HT-29 (cell line): ENCODE data around the gene RALGPS2. TPM values are rescaled to one million over a fixed set of nuclear protein-coding genes. Genes with fewer than 3 reads are reported as not detected.
"Not testable (repeated sequence)": the region's sequence is repeated elsewhere in the genome, so short reads cannot be mapped to it uniquely, and the experiment has no call there.

Experiments
- DNase-seq: peaks from one replicate; pipeline ENCODE4 v3.0.0-alpha.2; 2015; ENCODE audit warnings: low spot score
- total RNA-seq: library from RNA; depleted of rRNA; stranded (reverse); fragments of >200 nt; shearing (Covaris generic); gene quantifications from 2 replicates; pipeline ENCODE4 v1.2.3, GENCODE V29; 2014

Gene RALGPS2
- total RNA-seq, 1 experiment from 2014 or later = 11.6 TPM

DNA sequence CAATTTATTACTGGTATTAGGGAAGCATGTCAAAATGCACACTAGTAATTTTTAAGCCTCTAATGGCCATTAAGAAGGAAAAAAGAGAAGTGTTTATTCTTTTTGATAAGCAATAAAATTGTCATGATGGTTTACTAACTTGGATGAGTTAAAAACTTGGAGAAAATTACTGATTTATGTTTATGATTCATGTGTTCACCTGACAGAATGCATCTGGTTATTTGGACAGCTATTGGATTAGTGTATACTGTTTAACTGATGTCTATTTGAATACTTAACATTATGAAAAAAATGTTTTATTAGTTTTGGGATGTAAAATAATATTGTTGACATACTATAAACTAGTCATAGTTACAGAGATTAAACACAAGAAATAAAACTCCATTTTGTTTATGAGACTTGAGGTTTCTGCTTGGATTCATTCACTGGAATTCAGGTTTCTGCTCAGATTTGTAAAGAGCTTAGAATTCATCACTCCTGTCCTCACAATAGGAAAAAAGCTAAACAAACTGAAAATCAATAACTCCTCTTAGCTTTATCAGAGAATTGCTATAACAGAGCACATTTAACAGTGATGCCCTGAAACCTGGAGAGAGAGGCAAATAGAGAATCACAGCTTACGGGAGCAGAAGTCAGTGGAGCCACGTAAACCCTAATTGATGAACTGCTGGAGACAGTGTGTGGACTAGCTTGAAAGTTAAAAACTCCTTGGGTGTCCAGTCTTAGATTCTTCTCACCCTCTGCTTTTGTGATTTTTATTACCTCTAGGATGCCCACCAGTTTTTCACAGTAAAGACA is 56.7 kb downstream of the RALGPS2 start:
- DNase-seq = no peak

DNA sequence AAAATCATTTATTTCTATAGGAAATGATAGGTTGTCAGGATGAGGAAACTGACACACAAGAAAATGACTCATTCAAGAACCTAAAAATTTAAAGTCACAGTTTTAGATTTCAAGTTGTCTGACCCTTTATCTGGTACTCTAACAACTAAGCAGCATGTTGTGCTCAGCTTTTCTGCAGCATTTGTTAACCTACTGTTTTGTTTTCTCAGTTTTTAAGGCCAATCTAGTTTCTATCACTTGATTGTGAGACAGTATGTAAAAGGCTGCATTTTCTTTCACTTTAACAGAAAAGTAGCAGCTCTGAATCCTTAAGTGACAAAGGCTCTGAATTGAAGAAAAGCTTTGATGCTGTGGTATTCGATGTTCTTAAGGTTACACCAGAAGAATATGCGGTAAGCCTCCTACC is 59.1 kb downstream of the RALGPS2 start:
- no peak for DNase-seq

DNA sequence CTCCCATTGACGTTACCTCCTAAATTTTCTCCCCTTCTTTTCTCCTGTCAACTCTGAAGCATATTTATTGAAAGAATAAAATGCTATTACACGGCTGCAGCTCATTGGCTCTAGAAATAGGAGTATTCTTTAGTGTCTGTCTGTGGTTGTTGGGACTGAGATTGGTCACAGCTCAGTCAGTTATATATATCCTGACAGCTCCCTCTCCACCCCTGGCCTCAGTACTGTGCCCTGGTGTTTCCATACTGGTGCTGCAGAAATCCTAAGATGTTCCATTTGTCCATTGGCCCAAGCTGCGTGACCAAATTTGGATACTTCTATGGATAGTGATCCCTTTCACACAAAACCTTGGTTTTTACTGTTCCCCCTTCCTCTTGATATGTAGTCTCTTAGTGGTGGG is 67.3 kb downstream of the RALGPS2 start:
- DNase-seq = no peak

DNA sequence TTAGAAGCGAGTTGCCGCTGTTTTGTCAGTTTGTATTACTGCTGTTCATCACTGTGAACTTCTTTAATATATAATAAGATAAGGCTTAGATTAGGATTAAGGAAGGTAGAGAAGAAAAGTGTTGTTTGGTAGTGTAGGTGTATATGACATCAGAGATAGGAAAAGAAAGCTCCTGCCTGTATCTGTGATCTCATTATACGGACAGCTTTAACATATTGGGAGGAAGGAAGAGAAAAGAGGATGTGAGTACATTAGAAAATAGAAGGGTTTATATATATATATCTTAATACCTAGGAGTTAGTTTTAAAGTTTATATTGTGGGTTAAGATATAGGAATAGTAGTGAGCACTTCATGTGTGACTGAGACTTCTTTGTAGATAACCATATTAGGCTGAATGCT is 71.0 kb downstream of the RALGPS2 start:
- DNase-seq = no peak

DNA sequence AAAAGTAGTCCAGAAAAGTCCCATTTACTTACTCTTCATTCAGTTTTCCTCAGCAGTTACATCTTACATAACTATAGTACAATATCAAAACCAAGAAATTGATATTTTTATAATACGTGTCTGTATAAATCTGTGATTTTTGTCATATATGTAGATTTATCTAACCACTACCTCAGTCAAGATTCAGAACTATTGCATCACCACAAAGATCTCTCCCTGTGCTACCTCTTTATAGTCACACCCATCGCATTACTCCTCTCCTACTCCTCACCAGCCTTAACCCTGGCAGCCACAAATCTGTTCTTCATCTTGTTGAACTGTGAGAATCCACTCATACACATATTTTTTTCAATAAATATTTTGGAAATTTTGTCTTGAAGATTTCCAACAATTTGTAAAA is 72.5 kb downstream of the RALGPS2 start:
- no peak for DNase-seq

DNA sequence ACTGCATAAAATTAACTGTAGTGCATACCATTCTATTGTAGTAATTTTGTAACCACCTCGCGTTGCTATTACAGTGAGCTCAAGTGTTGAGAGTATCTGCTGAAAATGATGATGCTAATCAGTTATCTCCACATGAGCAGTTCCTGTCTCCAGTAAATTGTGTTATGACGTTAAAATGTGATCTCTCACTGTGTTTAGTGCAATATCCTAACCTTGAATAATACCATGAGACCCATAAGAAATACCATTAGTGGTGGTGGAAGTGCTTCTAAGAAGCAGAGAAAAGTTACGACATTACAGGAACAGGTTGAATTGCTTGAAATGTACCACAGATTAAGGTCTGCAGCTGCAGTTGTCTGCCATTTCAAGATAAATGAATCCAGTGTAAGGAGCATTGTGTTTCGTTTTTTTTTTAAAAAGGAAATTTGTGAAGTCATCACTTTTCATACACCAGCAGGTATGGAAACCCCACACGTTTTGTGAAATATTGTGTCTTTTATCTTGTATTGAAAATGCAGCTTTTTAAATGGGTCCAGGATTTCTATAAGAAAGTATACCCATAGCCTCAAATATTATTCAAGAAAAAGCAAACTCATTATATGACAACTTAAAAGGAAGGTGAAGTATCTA is 73.3 kb downstream of the RALGPS2 start:
- no peak for DNase-seq

DNA sequence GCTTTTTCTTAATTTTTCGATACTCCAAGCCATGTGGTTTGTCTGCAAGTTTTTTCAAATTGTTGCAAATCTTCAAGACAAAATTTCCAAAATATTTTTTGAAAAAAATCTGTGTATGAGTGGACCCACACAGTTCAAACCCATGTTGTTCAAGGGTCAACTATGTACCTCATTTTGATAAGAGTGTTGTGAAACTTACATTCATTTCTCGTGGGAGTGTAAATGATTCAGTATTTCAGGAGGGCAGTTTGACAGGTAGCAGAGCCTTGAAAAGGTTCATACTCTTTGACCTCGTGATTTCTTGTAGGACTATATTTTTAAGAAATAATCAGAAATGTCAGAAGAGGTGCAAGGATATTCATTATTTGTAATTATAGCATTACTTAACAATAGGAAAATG is 77.8 kb downstream of the RALGPS2 start:
- no peak for DNase-seq

DNA sequence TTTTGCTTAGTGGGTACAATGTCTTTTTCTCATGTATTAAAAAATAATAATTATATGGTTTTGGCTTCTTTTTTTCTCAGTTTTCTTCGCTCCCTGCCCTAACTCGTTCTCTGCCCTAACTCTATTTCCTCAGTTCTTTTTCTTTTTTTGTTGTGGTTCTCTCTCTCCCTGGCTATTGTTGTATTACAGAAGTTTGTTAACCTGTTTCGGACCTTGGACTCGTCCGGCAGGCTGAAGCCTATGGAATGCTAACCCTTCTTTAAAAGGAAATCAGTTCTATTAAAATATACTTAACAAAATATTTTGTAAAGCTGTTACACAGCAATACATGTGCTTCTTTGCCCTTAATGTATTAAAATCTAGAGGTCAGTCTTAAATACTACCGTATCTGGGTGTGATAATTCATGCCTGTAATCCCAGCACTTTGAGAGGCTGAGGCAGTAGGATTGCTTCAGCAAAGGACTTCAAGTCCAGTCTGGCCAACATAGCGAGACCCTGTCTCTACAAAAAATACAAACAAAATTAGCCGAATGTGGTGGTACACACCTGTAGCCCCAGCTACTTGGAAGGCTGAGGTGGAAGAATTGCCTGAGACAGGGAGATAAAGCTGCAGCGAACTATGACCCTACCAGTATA is 81.7 kb downstream of the RALGPS2 start:
- no peak for DNase-seq

DNA sequence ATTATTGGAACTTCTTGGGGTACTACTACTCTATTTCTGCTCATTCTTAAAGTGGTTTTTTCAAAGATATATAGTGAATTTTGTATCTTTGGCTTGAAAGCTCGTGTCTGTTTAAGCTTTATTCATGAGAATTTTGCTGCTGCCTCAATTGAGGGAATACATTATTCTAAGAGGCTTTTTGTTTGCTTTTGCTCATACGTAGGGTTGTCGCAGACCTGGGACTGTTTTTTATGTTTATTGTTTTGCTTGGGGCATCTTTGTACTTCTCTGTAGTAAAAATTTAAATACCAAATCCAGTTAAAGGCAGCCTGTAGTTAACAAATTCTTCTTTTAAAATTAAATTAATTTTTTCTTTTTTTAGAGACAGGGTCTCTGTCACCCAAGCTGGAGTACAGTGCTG is 83.5 kb downstream of the RALGPS2 start:
- DNase-seq = no peak

DNA sequence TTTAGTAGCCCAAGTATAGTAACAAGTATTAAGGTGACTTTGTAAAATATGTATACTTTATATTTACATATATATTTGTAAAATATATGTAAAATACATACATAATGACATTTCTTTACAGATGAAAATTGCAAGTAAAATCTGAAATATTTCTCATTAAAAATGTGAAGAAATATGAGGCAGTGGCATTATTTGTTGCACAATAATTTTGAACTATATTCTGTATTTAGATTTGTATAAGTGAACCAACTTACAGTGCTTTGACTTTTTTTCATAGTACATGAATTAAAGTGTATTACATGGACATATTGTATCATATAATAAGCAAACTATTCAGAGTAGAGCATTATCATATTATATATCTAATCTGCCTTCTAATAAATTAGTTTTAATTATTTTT is 85.5 kb downstream of the RALGPS2 start:
- DNase-seq = no peak

DNA sequence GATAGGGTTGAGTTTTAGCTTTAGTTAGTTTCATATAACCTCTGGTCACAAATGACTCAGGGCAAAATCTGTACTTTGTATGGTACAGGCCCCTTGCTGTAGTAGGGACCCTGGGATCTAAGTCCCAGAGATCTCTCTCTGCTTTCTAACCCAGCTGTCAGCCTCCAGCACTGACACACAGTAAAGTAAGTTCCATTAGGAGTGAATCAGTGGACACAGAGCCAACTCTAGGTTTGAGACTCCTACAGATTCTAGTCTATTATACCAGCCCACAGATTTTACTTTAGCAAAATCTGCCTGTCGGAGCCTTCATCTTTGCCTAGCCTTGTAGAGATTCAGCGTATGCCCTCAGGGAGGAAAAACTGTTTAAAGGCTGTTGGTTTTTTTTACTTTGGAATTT is 93.4 kb downstream of the RALGPS2 start:
- no peak for DNase-seq

DNA sequence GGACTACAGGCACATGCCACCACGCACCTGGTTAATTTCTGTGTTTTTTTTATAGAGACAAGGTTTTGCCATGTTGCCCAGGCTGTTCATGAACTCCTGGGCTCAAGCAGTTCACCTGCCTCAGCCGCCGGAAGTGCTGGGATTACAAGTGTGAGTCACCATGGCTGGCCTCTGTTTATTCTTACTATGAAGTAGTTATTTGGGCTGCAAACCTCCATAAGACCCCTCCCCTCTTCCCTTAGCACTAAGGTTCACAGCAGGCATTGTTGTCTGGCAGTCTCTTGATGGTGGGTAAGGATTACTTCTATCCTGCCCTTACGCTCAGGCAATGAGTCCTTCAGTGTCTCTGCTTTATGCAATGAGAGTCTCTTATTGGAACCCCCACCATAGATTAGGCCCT is 94.1 kb downstream of the RALGPS2 start:
- no peak for DNase-seq

DNA sequence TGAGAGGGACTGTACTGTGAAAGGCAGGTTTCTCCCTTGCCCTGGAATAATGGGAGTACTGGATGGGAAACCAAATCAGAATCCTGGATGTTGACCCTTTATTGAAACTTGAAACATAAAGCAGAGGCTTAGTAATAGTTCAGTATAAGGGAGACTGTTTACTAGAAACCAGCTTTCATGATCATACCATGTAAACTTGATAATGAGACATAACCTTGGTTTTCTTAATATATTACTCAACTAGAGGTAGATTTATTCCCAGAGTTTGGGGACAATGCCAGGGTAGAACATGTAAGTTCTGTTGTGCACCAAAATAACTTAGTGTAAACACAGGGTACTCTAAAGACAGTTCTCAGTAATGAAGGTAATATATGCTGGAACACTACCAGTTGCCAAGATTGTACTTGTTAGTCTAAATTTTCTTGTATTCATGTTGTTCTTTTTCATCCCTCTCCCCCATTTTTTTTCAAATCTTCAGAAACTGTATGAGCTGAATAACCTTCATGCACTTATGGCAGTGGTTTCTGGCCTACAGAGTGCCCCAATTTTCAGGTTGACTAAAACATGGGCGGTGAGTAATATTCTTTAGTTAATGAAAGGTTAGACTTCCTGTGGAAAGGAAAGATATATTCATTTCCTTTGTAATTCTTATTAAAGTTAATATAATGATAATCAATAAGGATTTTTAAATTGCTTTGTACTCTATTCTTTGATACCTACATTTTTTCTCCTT is 96.3 kb downstream of the RALGPS2 start:
- DNase-seq = no peak

DNA sequence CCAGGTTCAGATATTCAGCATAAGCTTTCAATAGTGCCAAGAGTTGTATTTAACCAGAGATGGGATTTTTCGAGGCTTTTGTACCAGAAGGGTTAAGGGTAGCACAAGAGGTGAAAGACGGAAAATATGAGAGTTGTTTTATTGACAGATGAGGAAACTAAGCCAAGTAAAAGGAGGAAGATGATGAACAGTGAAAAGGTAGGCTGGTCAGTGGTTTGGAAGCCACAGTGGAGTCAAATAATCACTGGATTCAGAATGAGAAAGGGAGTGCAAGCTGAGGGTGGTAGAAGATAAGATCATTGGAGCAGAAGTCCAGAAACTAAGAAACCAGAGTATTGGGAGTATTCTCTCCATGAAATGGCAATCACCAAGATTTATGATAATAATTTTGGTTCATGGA is 100.1 kb downstream of the RALGPS2 start:
- no peak for DNase-seq

DNA sequence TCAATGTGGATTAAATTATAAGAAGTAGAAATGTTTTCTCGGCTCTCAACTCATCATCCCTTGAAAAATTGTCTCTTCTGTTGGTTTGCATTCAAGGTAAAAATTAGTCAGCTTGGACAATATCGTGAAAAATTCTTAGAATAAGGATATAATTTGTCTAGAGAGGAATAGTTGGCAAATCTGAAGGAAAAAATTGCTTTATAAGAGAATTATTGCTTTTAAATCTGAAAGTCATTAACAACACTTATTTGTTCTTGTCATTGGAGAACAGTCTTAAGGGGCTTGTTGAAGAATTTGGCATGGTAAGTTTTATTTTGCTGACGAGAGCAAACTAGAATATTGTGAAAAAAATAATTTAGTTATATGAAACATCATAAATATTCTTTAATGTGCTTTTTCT is 119.4 kb downstream of the RALGPS2 start:
- DNase-seq = no peak

DNA sequence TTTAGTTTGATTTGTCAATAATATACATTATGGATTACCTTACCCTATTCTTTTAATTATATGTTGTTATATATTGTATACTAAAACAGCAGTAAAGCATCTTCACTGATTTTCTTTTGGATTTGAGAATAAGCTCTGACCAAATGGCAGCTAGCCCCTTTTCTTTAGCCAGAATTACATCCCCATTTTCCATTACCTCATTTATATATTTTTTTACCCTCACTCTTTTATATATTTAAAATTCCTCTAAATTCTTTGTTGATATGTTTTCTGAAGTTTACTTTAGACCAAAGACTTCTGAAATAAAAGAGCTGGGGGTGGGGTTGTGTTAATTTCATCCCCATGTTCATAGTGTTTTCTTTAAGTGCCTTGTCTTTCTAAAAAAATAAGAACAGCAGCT is 121.3 kb downstream of the RALGPS2 start:
- DNase-seq = no peak

DNA sequence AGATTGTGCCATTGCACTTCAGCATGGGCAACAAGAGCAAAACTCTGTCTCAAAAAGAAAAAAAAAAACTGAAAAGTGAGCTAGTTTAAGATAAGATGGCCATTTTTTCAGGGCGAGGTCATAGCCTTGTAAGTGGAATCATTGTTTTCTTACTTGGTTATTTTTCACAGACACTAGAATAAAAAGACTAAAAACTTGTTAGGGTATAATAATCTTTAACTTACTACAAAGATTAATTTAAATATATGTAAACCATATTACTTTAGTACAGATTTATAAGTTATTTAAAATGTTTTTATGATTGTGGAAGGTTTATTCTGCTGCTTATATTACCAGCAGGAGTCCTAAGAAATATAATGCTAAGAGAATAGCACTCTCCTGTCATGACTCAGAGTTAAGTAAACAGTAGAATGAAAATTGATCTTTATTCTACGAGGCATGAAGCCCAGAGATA is 122.4 kb downstream of the RALGPS2 start:
- DNase-seq = peak; percentile 38

DNA sequence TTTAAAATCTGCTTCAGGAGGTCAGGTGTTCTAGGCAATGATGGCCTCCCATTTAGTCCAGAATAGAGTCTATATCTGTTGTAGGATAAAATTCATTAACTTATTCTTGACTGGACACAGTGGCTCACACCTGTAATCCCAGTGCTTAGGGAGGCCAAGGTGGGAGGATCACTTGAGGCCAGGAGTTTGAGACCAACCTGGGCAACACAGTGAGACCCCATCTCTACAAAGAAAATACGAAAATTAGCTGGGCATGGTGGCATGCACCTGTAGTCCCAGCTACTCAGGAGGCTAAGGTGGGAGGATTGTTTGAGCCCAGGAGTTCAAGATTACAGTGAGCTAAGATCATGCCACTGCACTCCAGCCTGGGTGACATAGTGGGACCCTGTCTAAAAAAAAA is 122.9 kb downstream of the RALGPS2 start:
- DNase-seq = not testable (repeated sequence)

DNA sequence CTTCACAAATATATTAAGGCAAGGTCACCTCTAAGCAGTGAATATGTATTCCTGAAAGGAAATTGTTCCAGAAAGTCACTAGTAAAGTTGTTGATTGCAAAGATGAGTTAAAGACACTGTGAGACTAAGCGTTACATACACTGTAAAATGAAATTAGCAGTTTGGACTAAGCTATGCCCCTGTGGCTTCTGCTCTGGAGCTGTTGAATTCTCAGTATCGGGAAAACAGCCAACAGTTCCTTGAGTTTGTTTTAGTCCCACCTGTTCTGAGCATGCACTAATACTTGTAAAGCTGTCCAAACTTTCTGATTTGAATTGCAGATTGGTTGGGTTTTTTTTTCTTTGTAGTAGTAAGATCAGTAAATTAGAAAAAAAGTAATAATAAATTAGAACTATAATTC is 124.9 kb downstream of the RALGPS2 start:
- no peak for DNase-seq

DNA sequence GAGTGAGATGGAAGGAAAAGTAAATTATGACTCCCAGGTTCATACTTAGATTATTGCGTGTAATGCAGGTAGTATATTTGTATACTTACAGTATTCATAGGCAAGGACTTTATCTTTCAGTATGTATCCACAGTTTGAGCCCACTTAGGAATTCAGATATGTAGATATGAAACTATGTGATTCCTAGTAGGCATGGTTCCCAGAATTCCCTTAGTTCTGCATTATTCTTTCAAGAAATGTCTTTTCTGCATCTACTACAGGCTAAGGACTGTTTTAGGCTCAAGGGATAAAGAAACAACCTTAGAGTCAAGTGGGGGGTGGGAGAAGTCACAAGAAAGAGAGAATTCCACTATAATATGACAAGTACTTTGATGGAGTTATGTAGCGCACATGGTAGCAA is 132.1 kb downstream of the RALGPS2 start:
- DNase-seq = no peak

DNA sequence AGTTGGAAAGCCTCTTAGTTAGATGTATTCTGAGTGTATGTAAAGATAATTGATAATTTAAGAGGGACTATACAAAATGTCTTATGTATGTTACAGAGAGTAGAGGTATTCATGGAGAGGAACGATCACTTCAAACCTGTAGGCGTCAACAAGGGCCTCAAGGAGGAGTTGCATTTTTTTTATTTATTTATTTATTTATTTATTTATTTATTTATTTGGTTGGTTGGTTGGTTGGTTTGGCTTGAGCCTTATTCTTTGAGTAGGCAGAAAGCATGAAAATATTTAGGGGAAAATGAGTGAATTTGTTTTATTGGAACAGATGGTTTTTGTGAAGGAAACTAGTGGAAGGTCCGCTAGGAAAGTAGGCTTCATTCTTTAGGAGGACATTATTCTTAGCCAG is 137.4 kb downstream of the RALGPS2 start:
- no peak for DNase-seq

DNA sequence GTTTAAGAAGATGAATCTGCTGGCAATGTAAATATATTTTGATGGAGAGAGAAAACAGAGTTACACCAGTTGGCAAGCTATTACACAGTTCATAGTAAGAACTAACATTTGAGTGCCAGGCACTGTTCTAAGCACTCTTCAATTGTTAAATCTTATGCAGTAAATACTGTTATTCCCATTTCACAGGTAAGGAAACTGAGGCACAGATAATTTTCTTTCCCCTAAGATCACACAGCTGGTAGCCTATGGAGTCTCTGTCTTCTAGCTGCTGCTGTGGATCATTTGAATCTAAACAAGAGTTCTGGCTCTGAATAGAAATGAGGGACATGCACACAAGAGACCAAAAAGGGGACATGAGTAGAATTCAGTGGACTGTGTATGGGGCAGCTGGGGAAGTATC is 137.8 kb downstream of the RALGPS2 start:
- no peak for DNase-seq
